Stimulated activated naive CD4-positive, alpha-beta T cell treated with Interleukin-2 at 50 U/mL for 16 hours (primary cell): ENCODE data around the gene IL10RB.
"Not testable (repeated sequence)": the region's sequence is repeated elsewhere in the genome, so short reads cannot be mapped to it uniquely, and the experiment has no call there.

Experiments
- DNase-seq: peaks from one replicate; lab custom pipeline; 2025; lab: John Stamatoyannopoulos, UW

The IL10RB gene

GRCh38 chr21:33266050-33266788 is at the start of gene IL10RB:
Gene IL10RB (plus strand): TSS chr21:33266367. CDS start chr21:33266466, 99 bp downstream.
- peak; percentile 73 for DNase-seq

- no peak for DNase-seq
These were observed 49.0 kb upstream of the IL10RB start for GRCh38 chr21:33217138-33217520.

- DNase-seq, result no peak
These were observed 46.9 kb upstream of the IL10RB start for GRCh38 chr21:33219300-33219699.

DNA sequence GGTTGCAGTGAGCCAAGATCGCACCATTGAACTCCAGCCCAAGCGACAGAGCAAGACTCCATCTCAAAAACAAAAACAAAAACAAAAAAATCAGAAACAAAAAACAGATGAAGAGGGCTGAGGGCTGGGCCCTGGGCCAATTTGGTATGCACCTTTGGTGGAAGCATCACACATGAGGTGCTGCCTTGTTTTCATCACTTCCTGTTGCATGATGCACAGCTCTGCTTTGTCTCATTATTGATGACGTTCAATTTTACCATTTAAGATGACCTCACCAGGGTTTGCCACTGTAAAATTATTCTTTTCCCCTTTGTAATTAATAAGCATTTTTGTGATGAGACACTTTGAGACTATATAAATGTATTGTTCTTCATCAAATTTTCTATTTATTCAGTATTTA is 46.2 kb upstream of the IL10RB start:
- DNase-seq, result no peak

DNA sequence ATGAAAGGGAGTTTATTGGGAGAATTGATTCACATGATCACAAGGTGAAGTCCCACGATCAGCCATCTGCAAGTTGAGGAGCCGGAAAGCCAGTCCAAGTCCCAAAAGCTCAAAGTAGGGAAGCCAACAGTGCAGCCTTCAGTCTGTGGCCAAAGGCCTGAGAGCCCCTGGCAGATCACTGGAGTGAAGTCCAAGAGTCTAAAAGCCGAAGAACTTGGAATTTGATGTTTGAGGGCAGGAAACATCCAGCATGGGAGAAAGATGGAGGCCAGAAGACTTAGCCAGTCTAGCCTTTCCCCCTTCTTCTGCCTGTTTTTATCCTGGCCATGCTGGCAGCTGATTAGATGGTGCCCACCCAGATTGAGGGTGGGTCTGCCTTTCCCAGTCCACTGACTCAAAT is 40.8 kb upstream of the IL10RB start:
- not testable (repeated sequence) for DNase-seq

DNA sequence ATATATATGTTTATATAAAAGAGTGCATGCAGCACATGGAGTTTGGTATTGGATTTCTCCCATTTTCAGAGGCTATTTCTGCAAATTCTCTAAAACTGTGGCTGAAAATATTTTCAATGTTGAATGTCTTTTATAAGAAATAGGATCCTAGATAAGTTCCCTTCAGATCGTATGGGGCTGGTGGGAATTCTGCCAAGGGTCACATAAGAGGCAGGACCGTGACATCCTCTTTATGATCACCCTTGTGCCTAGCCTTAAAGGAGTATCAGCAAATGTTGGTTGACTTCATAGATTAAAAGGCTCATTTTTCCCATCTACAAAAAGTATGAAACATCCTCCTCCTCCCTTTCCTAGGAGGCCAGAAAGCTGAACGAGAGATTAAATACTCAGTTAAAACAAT is 37.7 kb upstream of the IL10RB start:
- no peak for DNase-seq

- DNase-seq, result no peak
These were observed 36.9 kb upstream of the IL10RB start for GRCh38 chr21:33229099-33229783.

DNA sequence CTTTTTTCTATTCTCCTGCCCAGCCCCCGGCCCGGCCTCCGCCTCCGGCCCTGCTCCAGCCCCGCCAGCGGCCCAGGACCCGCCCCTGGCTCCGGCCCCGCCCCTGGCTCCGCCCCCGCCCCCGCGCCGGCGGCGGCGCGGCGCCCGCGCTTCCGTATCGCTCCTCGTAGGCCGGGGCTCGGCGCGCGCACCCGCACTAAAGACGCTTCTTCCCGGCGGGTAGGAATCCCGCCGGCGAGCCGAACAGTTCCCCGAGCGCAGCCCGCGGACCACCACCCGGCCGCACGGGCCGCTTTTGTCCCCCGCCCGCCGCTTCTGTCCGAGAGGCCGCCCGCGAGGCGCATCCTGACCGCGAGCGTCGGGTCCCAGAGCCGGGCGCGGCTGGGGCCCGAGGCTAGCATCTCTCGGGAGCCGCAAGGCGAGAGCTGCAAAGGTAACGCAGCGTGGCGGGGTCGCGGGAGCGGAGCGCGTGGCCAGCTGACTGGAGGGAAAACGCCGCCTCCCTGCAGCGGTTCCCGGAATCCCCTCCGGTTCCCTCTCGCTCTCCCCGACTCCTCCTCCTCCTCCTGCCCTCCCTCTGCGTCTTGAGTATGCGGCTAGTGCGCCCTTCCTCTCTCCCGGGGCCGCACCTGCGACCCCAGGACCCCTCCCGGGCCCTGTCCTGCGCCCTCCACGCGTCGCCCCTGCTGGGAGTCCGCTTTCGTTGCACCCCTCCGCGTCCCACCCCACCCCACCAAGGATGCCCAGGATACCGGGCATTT is 36.2 kb upstream of the IL10RB start, which contains the start of gene IFNAR2:
TSS of gene IFNAR2 (plus strand) at position 155 of the 761 bp plus-strand sequence. CDS start 11,985 bp downstream, outside the sequence.
- peak; percentile 58 for DNase-seq

DNA sequence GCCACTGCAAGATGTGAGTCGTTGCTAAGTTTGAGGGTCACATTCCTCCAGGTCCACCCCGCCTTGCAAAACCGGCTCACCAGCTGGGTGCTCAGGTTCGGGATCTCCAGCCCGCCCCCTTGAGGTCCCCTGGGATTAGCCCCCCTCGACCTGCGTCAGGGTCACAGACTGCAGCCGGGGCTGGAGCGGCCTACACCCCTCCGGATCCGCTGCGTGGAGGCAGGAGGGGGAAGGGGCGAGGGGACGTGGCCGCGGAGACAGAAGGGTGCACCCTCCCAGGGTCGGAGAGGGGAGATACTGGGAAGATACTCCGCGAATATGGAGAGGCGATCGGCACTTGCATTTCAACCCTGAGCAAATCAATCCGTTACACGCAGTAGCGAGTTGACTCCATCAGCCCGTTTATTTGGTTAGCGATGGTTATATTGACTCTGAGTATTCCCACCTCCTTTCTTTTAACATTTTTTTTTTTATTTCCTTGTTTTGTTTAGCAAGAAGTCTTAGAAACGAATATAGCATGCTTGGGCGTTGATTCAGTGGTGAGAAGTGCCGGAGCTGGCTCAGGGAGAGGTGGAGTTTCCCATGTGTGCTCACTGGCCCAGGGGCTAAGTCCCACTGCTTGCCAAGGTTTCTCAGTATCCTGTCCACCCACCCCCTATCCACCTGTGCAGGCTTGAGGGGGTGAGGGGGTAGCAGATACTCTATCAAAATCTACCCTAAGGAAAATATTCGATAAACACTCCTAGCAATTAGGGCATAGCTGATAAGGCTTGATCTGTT is 35.4 kb upstream of the IL10RB start:
- DNase-seq, result no peak

DNA sequence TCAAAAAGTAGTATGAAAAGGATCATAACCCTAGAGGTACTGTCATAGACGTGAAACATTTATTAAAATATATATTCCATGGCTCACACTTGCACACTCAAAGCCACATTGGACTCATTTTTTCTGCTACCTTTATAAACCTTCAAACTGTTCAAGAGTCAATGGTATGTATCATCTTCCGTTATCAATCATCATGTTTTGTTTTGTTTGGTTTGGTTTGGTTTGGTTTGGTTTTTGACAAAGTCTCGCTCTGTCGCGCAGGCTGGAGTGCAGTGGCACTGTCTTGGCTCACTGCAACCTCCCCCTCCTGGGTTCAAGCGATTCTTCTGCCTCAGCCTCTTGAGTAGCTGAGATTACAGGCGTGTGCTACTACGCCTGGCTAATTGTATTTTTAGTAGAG is 34.6 kb upstream of the IL10RB start:
- DNase-seq, result peak; percentile 59

DNA sequence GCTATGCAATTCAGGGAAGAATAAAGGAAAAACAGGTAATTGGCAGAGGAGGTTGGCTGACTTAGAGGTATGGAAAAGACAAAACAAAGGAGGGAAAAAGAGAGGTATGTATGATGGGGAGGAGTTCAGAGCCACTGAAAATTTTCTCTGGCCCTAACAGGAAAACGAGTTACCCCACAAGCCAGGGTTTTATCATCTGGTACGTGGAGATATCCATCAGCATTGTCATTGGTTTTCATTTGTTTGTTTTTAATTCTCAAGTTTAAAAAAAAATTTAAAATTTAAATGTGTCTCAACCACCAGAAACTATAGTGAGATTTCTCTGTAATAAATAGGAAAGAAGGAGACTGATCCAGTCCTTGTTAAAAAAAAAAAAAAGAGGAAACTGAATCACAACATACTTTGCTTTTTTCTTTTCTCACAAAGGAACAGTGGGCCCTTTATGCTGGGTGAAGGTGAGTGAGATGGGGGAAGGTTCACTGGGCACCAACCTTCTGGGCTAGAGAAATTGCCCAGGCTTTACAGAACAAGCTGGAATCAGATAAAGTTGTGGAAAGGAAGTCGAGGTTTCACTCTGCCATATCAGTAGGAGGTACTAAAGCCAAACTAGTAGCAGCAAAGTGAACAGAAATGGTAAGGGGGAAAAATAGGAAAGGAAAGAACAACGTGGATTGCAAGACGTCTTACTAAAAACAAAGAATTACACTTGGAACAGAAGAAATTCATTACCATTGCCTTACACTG is 33.7 kb upstream of the IL10RB start:
- no peak for DNase-seq

DNA sequence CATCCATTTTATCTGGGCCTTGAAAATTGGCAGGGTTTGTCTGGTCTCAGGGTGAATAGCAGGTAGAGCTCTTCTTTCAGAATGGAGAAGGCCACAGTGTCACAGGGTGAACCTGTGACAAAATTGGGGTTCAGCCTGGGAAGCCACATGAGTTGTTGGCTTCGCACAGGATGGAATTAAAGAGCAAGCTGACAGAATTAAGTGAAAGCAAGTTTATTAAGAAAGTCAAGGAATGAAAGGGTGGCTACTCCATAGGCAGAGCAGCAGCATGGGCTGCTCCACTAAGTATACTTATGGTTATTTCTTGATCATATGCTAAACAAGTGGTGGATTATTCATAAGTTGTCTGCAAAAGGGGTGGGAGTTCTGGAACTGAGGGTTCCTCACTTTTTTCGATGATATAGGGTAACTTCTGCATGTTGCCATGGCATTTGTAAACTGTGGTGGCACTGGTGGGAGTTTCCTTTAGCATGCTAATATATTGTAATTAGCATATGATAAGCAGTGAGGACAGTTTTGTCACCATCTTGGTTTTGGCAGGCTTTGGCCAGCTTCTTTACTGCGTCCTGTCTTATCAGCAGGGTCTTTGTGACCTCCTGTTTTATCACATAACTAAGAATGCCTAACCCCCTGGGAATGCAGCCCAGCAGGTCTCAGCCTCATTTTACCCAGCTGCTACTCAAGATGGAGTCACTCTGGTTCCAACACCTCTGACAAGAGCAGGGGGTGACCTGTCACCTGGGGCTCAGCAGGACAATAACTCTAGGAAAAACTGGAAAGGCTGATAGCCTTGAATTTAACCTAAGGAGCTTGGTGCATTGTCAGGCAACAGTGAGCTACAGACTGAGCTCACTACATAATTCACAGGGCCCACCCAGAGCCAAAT is 31.3 kb upstream of the IL10RB start:
- DNase-seq, result peak; percentile 34

GRCh38 chr21:33236013-33236686 is 30.0 kb upstream of the IL10RB start:
- DNase-seq, result no peak

- DNase-seq, result no peak
These were observed 29.4 kb upstream of the IL10RB start for GRCh38 chr21:33236766-33237165.

DNA sequence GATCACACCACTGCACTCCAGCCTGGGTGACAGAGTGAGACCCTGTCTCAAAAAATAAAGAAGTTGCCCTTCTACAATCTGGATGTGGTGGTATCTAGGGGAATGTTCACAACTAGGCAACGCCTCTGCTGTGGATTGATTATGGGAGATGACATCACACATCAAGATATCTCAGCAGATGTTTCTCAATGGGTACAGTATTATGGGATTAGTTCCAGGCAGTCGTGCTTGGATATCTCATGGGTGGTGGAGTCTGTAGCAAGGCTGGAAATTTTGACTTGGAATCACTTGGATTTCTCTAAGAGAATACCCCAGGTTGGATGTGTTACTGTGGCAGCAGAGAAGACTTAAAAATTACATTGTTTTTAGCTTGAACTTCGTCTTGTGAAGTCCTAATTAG is 28.7 kb upstream of the IL10RB start:
- no peak for DNase-seq

DNA sequence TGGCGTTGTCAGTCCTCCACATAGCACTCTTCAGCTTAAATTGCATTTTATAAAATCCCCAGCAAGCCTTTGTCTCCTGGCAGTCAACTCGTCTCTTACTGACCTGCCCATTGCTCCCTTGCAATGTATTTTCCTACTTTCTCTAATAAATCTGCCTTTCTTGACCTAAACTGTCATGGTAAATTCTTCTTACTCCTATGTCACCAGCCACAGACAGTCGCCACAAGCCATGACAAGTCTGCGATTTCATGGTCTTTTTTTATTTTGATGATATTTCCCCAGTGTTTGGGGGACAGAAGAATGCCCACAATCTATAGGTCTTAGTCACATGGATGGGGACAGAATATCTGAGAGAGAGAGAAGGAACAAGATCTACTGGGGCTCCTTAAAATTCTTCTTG is 28.0 kb upstream of the IL10RB start:
- DNase-seq, result peak; percentile 25

DNA sequence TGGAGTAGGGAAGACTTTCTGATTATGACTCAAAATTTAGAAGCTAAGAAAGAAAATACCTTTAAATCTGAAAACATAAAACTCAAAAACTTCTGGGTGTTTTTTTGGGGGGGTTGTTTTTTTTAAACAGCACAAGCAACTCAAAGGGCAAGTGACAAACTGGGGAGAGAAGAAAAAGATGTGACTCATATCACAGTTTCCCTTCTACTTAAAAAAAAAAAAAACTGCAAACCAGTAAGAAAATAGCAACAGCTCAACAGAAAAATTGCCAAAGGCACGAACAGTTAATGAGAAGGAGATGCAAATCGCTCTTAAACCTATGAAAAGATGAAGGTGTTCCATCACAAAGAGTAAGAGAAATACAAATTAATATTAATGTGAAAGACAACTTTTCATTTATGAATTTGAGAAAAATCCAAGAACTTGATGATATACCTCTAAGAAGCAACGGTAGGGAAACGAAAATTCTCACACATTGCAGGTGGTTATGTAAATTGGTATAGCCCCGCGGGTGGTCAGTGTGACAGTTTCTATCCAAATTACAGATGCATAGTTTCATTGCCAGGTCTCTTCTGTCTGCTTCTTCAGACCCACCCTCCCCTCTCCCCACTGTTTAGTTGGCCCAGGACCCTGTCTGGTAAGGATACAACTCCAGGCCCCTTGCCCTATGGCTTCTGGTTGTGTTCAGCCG is 27.5 kb upstream of the IL10RB start:
- DNase-seq, result no peak

GRCh38 chr21:33239559-33240127 is 26.5 kb upstream of the IL10RB start:
- not testable (repeated sequence) for DNase-seq

DNA sequence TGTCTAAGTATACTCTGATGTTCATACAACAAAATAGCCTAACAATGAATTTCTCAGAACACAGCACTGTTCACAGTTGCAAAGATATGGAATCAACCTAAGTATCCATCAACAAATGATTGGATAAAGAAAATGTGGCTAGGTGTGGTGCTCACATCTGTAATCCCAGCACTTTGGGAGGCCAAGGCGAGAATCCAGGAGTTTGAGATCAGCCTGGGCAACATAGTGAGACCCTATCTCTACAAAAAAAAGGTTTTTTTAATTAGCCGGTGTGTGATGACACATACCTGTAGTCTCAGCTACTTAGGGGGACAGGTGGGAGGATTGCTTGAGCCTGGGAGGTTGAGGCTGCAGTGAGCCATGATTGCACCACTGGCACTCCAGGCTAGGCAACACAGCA is 25.8 kb upstream of the IL10RB start:
- DNase-seq, result no peak
